GM12891 (cell line): ENCODE results near the gene DAB1.

Source experiments
- POLR2A ChIP-seq: IDR thresholded peaks from 2 replicates; pipeline ENCODE4 v1.6.1; 2011; ENCODE audit warnings: low read depth, low read length, control low read depth
- POLR2AphosphoS5 ChIP-seq: IDR thresholded peaks from 2 replicates; pipeline ENCODE4 v1.6.1; 2011; ENCODE audit warnings: low read depth, low read length, control low read depth

DNA sequence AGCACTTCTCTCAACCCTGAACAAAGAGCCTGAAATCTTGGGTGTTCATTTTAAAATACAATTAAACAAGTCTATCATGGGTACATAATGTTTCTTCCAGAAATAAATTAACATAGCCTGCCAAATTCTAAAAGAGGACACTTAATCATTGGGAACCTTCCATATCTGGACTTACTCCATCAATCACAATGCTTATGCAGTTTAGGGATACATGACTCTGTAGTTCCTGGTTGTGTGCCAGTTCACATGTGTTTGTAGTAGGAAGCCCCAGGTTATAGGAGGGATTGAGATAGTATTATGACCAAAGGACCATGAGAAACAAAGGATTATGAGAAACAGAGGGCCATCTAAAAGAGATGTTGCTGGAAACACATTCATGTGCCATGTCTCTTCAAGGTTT, 19.1 kb upstream of the DAB1 start:
- TF ChIP-seq POLR2AphosphoS5 (no peak), POLR2A (no peak)
